ENCODE data around the gene TMEM106C.

- no peak for TF ChIP-seq CTCF (IDR thresholded peaks at IDR 0.05)
- TF ChIP-seq POLR2A (IDR thresholded peaks at IDR 0.05), result no peak
Observed at GRCh38 chr12:47941475-47941780, 22.0 kb upstream of the TMEM106C start.

All from thyroid gland (tissue), 4 donors.